HK-2 (cell line): ENCODE results near the gene XPO4.
"Not testable (repeated sequence)": the region's sequence is repeated elsewhere in the genome, so short reads cannot be mapped to it uniquely, and the experiment has no call there.

Source experiments
- DNase-seq: peaks from one replicate; pipeline ENCODE4 v3.0.0-alpha.2; 2018; ENCODE audit not compliant: unreplicated experiment

XPO4 gene

GRCh38 chr13:20787180-20787579, 115.4 kb downstream of the XPO4 start:
- no peak for DNase-seq

- DNase-seq = no peak
Observed at GRCh38 chr13:20782116-20782708, 120.3 kb downstream of the XPO4 start.

GRCh38 chr13:20780317-20780716, 122.2 kb downstream of the XPO4 start:
- no peak for DNase-seq

GRCh38 chr13:20779405-20779804, 123.1 kb downstream of the XPO4 start:
- DNase-seq = no peak

- DNase-seq = no peak
Observed at GRCh38 chr13:20778311-20778710, 124.2 kb downstream of the XPO4 start.

- DNase-seq = no peak
Observed at GRCh38 chr13:20776751-20777150, 125.8 kb downstream of the XPO4 start.

- no peak for DNase-seq
Observed at GRCh38 chr13:20775961-20776360, 126.6 kb downstream of the XPO4 start.

GRCh38 chr13:20774746-20775145, 127.8 kb downstream of the XPO4 start:
- no peak for DNase-seq

- peak; percentile 89 for DNase-seq
Observed at GRCh38 chr13:20773194-20774080, 129.1 kb downstream of the XPO4 start, which contains the start of gene EEF1AKMT1. EEF1AKMT1 (minus strand) TSS chr13:20773961; CDS start chr13:20757598, 16,363 bp downstream.

GRCh38 chr13:20772401-20773131, 130.0 kb downstream of the XPO4 start:
- DNase-seq = no peak

GRCh38 chr13:20769834-20770233, 132.7 kb downstream of the XPO4 start:
- DNase-seq = no peak

GRCh38 chr13:20769091-20769490, 133.5 kb downstream of the XPO4 start:
- no peak for DNase-seq

GRCh38 chr13:20767309-20767943, 135.1 kb downstream of the XPO4 start:
- DNase-seq = no peak

- no peak for DNase-seq
Observed at GRCh38 chr13:20760872-20761271, 141.7 kb downstream of the XPO4 start.

- no peak for DNase-seq
Observed at GRCh38 chr13:20754009-20754408, 148.5 kb downstream of the XPO4 start.

GRCh38 chr13:20749377-20749776, 153.2 kb downstream of the XPO4 start:
- no peak for DNase-seq

GRCh38 chr13:20743830-20744404, 158.6 kb downstream of the XPO4 start:
- DNase-seq = not testable (repeated sequence)

GRCh38 chr13:20740021-20740420, 162.5 kb downstream of the XPO4 start:
- no peak for DNase-seq

GRCh38 chr13:20738616-20739015, 163.9 kb downstream of the XPO4 start:
- DNase-seq = no peak

GRCh38 chr13:20729633-20730585, 172.6 kb downstream of the XPO4 start:
- DNase-seq = no peak
